Measurements from ENCODE around the gene SEPTIN2.

GRCh38 chr2:241350878-241351639, 35.3 kb downstream of the SEPTIN2 start:
- TF ChIP-seq HMGA2 (CRISPR knock-in tag; IDR thresholded peaks at IDR 0.05) (no peak), CTCF (IDR thresholded peaks at IDR 0.05) (no peak), USF2 (CRISPR knock-in tag; IDR thresholded peaks at IDR 0.05) (no peak), RORB (CRISPR knock-in tag; IDR thresholded peaks at IDR 0.05) (no peak), JUN (CRISPR knock-in tag; IDR thresholded peaks at IDR 0.05) (no peak), TP53 (CRISPR knock-in tag; IDR thresholded peaks at IDR 0.05) (no peak), AR (CRISPR knock-in tag; IDR thresholded peaks at IDR 0.05) (no peak), CDX4 (CRISPR knock-in tag; IDR thresholded peaks at IDR 0.05; ENCODE audit: borderline replicate concordance) (no peak), ZNF512 (CRISPR knock-in tag; IDR thresholded peaks at IDR 0.05; ENCODE audit: borderline replicate concordance) (no peak), GABPB1 (CRISPR knock-in tag; IDR thresholded peaks at IDR 0.05) (0 out of 2 replicates have a peak, but pooled peaks have one; percentile 17)
